HG03457 (cell line): Measurements from ENCODE around the gene TMEM203.

Source experiments
- ATAC-seq: cut with Tn5 transposase; IDR thresholded peaks from one replicate; pipeline ENCODE4 v1.9.1; 2021; ENCODE audit warnings: moderate number of reproducible peaks; ENCODE audit not compliant: unreplicated experiment

Gene TMEM203

GRCh38 chr9:137198051-137198901 is 7.2 kb downstream of the TMEM203 start:
- ATAC-seq, result no peak

- no peak for ATAC-seq
These were observed 9.8 kb downstream of the TMEM203 start for GRCh38 chr9:137195525-137196220.

GRCh38 chr9:137194909-137195308 is 10.5 kb downstream of the TMEM203 start:
- ATAC-seq, result no peak

GRCh38 chr9:137194388-137194787 is 11.1 kb downstream of the TMEM203 start:
- no peak for ATAC-seq

- ATAC-seq, result no peak
These were observed 11.7 kb downstream of the TMEM203 start for GRCh38 chr9:137193771-137194170.

- no peak for ATAC-seq
These were observed 12.6 kb downstream of the TMEM203 start for GRCh38 chr9:137192859-137193258.

- ATAC-seq, result no peak
These were observed 13.0 kb downstream of the TMEM203 start for GRCh38 chr9:137192448-137192780.

GRCh38 chr9:137191691-137192447 is 13.6 kb downstream of the TMEM203 start:
- no peak for ATAC-seq

GRCh38 chr9:137191245-137191644 is 14.2 kb downstream of the TMEM203 start:
- no peak for ATAC-seq

GRCh38 chr9:137190315-137190856 is 15.1 kb downstream of the TMEM203 start:
- ATAC-seq, result no peak

GRCh38 chr9:137189297-137190295 is 15.9 kb downstream of the TMEM203 start:
- ATAC-seq, result no peak

- ATAC-seq, result peak; percentile 55
These were observed 16.8 kb downstream of the TMEM203 start, which contains the start of the genes ANAPC2 and SSNA1 for GRCh38 chr9:137188490-137189296. TSS of gene ANAPC2 (minus strand) at chr9:137188560. CDS start at chr9:137188532, 28 bp downstream. TSS of gene SSNA1 (plus strand) at chr9:137188676. CDS start at chr9:137188727, 51 bp downstream.

- ATAC-seq, result no peak
These were observed 17.4 kb downstream of the TMEM203 start for GRCh38 chr9:137188086-137188489.

GRCh38 chr9:137187386-137187785 is 18.1 kb downstream of the TMEM203 start:
- ATAC-seq, result no peak

GRCh38 chr9:137186385-137186784 is 19.1 kb downstream of the TMEM203 start:
- no peak for ATAC-seq

- ATAC-seq, result no peak
These were observed 19.5 kb downstream of the TMEM203 start for GRCh38 chr9:137185921-137186320.

- no peak for ATAC-seq
These were observed 20.4 kb downstream of the TMEM203 start for GRCh38 chr9:137184881-137185660.

- ATAC-seq, result no peak
These were observed 21.4 kb downstream of the TMEM203 start for GRCh38 chr9:137183980-137184595.
